ENCODE results near the gene OSBPL8. TPM values are rescaled to one million over a fixed set of nuclear protein-coding genes. Genes with fewer than 3 reads are reported as not detected.
A peak's percentile ranks its signal among the peaks of the same experiment; 100 is the strongest.

Gene OSBPL8
- total RNA-seq, 2 experiments from 2014 or later, result 154 to 160 TPM

DNA sequence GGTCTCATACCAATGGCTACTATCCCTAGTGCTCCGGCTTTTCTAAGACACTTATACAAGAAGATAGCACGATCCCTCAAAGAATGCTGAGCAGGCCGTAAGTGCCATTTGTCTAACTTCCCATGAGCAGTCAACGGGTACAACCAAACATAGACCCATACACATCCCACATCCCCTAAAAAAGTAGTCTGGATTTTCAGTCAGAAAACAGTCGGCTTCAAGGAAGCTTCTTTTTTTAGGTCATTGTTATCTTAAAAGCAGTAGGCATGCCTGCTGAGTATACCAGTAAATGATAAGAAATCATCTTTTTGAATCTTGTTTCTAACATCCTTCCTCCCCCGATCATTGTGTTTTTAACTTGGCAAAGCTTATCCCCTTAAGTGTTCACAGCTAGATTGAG lies 19.8 kb downstream of the OSBPL8 start:
- CTCF ChIA-PET, result no interaction called here
- Mint-ChIP-seq H3K4me3 (peak overlapping the region; percentile 30), H3K27me3 (no peaks in the 10 kb centered on the region), H3K36me3 (ENCODE audit: low read depth) (peaks cover 35% of the 10 kb centered on the region), H3K9me3 (no peaks in the 10 kb centered on the region), H3K4me1 (ENCODE audit: low read depth) (peaks cover 72% of the 10 kb centered on the region), H3K27ac (peak overlapping the region; percentile 2)
- TF ChIP-seq CTCF (IDR thresholded peaks at IDR 0.05), result no peak
- DNase-seq, result no peak
- no peaks in the 10 kb centered on the region for H3K36me3 ChIP-seq (ENCODE audit: insufficient read depth, low read length)
- ATAC-seq (ENCODE audit: poor library complexity), result no peak
- no peaks in the 10 kb centered on the region for H3K4me1 ChIP-seq (ENCODE audit: insufficient read depth, low read length)
- intact Hi-C loops (cut with DNase I, micrococcal nuclease), result no loop called here
- H3K27ac ChIP-seq (ENCODE audit: low read depth in 1 of 2, low read length in 2 of 2), result no peak overlapping the region
- POLR2A ChIA-PET, result interaction anchor here (0.7 to 2.4 kb wide), 2 partner anchors 15 to 19 kb away, joined by 5 to 9 read pairs; partner anchors contain the start of gene OSBPL8
- H3K9me3 ChIP-seq (ENCODE audit: control insufficient read depth in 1 of 2, insufficient read depth in 1 of 2, low read length in 2 of 2), result no peaks in the 10 kb centered on the region
- no peaks in the 10 kb centered on the region for H3K27me3 ChIP-seq (ENCODE audit: control insufficient read depth in 1 of 2, insufficient read depth in 2 of 2, low read length in 2 of 2)
- no peak overlapping the region for H3K4me3 ChIP-seq (ENCODE audit: low read length)

- intact Hi-C loops (cut with DNase I, micrococcal nuclease), result no loop called here
- DNase-seq (no peak), ATAC-seq (ENCODE audit: poor library complexity) (no peak)
- Mint-ChIP-seq H3K4me3 (no peak overlapping the region), H3K9me3 (no peaks in the 10 kb centered on the region), H3K36me3 (ENCODE audit: low read depth) (peaks cover 52% of the 10 kb centered on the region), H3K27me3 (no peaks in the 10 kb centered on the region), H3K4me1 (ENCODE audit: low read depth) (peaks cover 70% of the 10 kb centered on the region), H3K27ac (no peak overlapping the region)
- TF ChIP-seq CTCF (IDR thresholded peaks at IDR 0.05), result no peak
- ChIA-PET CTCF (interaction anchor here (0.6 kb wide), 1 partner anchor 11 kb away, joined by 5 read pairs; no protein-coding TSS in a partner anchor), POLR2A (no interaction called here)
- no peaks in the 10 kb centered on the region for H3K4me1 ChIP-seq (ENCODE audit: insufficient read depth, low read length)
- H3K4me3 ChIP-seq (ENCODE audit: low read length), result no peak overlapping the region
- H3K9me3 ChIP-seq (ENCODE audit: control insufficient read depth in 1 of 2, insufficient read depth in 1 of 2, low read length in 2 of 2), result no peaks in the 10 kb centered on the region
- no peak overlapping the region for H3K27ac ChIP-seq (ENCODE audit: low read depth in 1 of 2, low read length in 2 of 2)
- no peaks in the 10 kb centered on the region for H3K27me3 ChIP-seq (ENCODE audit: control insufficient read depth in 1 of 2, insufficient read depth in 2 of 2, low read length in 2 of 2)
- H3K36me3 ChIP-seq (ENCODE audit: insufficient read depth, low read length), result no peaks in the 10 kb centered on the region
Measured at GRCh38 chr12:76537923-76538322, 21.6 kb downstream of the OSBPL8 start.

GRCh38 chr12:76536546-76536945 lies 23.0 kb downstream of the OSBPL8 start:
- H3K36me3 Mint-ChIP-seq (ENCODE audit: low read depth), result peaks cover 58% of the 10 kb centered on the region
- no peak overlapping the region for H3K27ac Mint-ChIP-seq
- H3K4me3 Mint-ChIP-seq, result no peak overlapping the region
- CTCF ChIA-PET, result interaction anchor here (0.7 kb wide), 1 partner anchor 91 kb away, joined by 3 read pairs; no protein-coding TSS in a partner anchor
- no peaks in the 10 kb centered on the region for H3K9me3 ChIP-seq (ENCODE audit: control insufficient read depth in 1 of 2, insufficient read depth in 1 of 2, low read length in 2 of 2)
- no peaks in the 10 kb centered on the region for H3K27me3 Mint-ChIP-seq
- no peaks in the 10 kb centered on the region for H3K4me1 ChIP-seq (ENCODE audit: insufficient read depth, low read length)
- intact Hi-C loops (cut with DNase I, micrococcal nuclease), result no loop called here
- H3K4me1 Mint-ChIP-seq (ENCODE audit: low read depth), result peaks cover 65% of the 10 kb centered on the region
- H3K27ac ChIP-seq (ENCODE audit: low read depth in 1 of 2, low read length in 2 of 2), result no peak overlapping the region
- TF ChIP-seq CTCF (IDR thresholded peaks at IDR 0.05), result no peak
- DNase-seq (no peak), ATAC-seq (ENCODE audit: poor library complexity) (no peak)
- POLR2A ChIA-PET, result no interaction called here
- H3K9me3 Mint-ChIP-seq, result no peaks in the 10 kb centered on the region
- no peaks in the 10 kb centered on the region for H3K27me3 ChIP-seq (ENCODE audit: control insufficient read depth in 1 of 2, insufficient read depth in 2 of 2, low read length in 2 of 2)
- H3K4me3 ChIP-seq (ENCODE audit: low read length), result no peak overlapping the region
- H3K36me3 ChIP-seq (ENCODE audit: insufficient read depth, low read length), result no peaks in the 10 kb centered on the region

Measured in CD4-positive, alpha-beta T cell (primary cell).